ENCODE results near the gene ASIP.

DNA sequence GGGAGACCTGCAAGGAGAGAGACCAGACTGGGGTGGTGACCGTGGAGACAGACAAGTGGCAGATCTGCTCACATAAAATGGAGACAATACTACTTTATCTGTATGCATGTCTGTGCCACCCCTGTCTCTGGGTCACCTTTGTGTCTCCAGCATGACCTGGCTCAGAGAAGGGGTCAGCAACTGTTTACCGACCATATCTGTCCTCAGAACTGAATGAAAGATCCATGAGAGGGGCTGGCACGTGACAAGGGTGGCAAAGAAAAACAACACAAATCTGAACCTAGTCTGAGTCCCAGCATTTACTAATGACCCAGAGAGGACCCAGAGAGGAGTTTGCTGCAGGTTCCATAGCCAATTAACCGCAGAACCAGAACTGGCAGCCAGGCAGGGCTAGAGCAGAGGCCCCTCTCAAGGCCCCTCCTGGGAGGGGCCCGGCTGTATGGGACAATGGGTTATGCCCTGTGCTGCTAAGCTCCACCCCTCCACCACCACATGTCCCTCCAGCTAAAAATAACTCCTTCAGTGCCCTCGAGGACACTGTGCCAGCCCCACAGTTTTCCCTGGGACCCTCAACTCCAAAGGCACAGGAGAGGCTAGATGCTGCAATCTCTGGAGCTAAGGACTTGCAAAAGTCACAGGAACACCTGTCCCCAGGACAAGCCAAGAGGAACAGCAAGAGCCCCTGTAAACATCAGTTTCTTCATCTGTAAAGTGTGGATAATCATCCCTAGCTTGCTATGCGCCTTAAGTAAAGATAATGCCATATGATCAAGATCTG, 59.8 kb downstream of the ASIP start:
- TF ChIP-seq, protein P1, sequence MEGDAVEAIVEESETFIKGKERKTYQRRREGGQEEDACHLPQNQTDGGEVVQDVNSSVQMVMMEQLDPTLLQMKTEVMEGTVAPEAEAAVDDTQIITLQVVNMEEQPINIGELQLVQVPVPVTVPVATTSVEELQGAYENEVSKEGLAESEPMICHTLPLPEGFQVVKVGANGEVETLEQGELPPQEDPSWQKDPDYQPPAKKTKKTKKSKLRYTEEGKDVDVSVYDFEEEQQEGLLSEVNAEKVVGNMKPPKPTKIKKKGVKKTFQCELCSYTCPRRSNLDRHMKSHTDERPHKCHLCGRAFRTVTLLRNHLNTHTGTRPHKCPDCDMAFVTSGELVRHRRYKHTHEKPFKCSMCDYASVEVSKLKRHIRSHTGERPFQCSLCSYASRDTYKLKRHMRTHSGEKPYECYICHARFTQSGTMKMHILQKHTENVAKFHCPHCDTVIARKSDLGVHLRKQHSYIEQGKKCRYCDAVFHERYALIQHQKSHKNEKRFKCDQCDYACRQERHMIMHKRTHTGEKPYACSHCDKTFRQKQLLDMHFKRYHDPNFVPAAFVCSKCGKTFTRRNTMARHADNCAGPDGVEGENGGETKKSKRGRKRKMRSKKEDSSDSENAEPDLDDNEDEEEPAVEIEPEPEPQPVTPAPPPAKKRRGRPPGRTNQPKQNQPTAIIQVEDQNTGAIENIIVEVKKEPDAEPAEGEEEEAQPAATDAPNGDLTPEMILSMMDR (IDR thresholded peaks at IDR 0.05) = no peak
- no peak for TF ChIP-seq EP300 (IDR thresholded peaks at IDR 0.05)

Measured in gastroesophageal sphincter (tissue), 3 donors.